ENCODE results near the gene DPF3. TPM values are rescaled to one million over a fixed set of nuclear protein-coding genes. Genes with fewer than 3 reads are reported as not detected.

The DPF3 gene
- total and polyA plus RNA-seq, 11 donors, result 13.5 to 53.8 (median 37.0) TPM

DNA sequence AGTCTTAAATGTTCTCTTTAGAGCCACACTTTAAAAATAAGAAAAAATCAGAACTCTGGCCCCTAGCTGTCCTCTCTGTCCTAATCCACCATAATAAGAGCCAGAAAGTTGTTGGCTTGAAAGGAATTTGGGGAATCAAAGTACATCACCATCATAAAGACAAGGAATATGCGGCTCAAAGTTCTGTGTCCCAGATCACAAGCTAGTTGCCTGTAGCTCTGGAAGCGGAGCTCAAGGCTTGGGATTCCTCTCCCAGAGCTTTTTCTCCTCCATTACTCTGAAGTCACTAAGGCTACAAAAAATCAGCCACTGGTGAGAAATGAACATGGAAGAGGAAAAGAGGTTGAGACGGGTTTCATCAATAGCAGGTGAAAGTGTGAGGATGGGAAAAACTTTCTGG, 6.4 kb downstream of the DPF3 start:
- Histone ChIP-seq H3K4me3 (no peak overlapping the region), H3K27ac (peak overlapping the region in 6 of 12 donors; percentile 11 to 89 (median 84)), H3K4me1 (peaks cover 0 to 54% (median 19%) of the 10 kb centered on the region in 12 donors), H3K27me3 (peaks cover 0 to 24% (median 0%) of the 10 kb centered on the region in 9 donors), H3K36me3 (peaks cover 0 to 3% (median 0%) of the 10 kb centered on the region in 9 donors), H3K9me3 (no peaks in the 10 kb centered on the region)
- intact Hi-C loops (cut with DNase I), result loop anchor here in 2 of 10 donors (10.0 kb wide), 2 partner anchors 53 to 73 kb away; no protein-coding TSS in a partner anchor
- TF ChIP-seq, protein P1, sequence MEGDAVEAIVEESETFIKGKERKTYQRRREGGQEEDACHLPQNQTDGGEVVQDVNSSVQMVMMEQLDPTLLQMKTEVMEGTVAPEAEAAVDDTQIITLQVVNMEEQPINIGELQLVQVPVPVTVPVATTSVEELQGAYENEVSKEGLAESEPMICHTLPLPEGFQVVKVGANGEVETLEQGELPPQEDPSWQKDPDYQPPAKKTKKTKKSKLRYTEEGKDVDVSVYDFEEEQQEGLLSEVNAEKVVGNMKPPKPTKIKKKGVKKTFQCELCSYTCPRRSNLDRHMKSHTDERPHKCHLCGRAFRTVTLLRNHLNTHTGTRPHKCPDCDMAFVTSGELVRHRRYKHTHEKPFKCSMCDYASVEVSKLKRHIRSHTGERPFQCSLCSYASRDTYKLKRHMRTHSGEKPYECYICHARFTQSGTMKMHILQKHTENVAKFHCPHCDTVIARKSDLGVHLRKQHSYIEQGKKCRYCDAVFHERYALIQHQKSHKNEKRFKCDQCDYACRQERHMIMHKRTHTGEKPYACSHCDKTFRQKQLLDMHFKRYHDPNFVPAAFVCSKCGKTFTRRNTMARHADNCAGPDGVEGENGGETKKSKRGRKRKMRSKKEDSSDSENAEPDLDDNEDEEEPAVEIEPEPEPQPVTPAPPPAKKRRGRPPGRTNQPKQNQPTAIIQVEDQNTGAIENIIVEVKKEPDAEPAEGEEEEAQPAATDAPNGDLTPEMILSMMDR (IDR thresholded peaks at IDR 0.05), result no peak
- TF ChIP-seq POLR2A (IDR thresholded peaks at IDR 0.05), result no peak
- ATAC-seq (no peak), DNase-seq (no peak)
- WGBS, 4 donors, result 75 to 87% (median 80%) methylated on average over 3 of the region's 3 CpGs

DNA sequence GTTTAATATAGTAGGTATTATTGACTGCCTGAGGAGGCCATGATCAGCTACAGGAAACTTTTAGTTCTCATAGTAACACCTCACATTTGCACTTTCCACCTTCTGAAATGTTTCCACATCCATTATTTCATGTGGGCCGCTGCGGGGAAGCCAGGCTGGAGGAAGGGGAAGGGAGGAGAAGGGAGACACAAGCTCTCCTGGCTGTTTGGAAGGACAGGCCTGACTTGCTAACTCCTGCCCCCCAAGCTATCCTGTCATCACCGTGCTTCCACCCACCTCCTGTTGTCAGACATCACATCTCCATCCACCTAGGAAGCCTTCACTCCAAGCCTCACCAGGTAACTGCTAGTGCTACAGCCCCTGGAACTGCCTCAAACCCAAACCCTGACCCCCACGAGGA, 9.5 kb downstream of the DPF3 start:
- WGBS, 4 donors, result 37 to 51% (median 41%) methylated on average over 3 to 4 of the region's 4 CpGs
- Histone ChIP-seq H3K4me3 (no peak overlapping the region), H3K27ac (peak overlapping the region in 3 of 12 donors; percentile 23 to 64 (median 25)), H3K4me1 (peaks cover 0 to 56% (median 15%) of the 10 kb centered on the region in 12 donors), H3K27me3 (peaks cover 0 to 2% (median 0%) of the 10 kb centered on the region in 9 donors), H3K9me3 (no peaks in the 10 kb centered on the region), H3K36me3 (peaks cover 0 to 3% (median 0%) of the 10 kb centered on the region in 9 donors)
- intact Hi-C loops (cut with DNase I), result loop anchor here in 2 of 10 donors (10.0 kb wide), 2 partner anchors 50 to 70 kb away; no protein-coding TSS in a partner anchor
- ATAC-seq (no peak), DNase-seq (no peak)
- TF ChIP-seq, protein P1 (IDR thresholded peaks at IDR 0.05), result no peak
- TF ChIP-seq POLR2A (IDR thresholded peaks at IDR 0.05), result no peak

DNA sequence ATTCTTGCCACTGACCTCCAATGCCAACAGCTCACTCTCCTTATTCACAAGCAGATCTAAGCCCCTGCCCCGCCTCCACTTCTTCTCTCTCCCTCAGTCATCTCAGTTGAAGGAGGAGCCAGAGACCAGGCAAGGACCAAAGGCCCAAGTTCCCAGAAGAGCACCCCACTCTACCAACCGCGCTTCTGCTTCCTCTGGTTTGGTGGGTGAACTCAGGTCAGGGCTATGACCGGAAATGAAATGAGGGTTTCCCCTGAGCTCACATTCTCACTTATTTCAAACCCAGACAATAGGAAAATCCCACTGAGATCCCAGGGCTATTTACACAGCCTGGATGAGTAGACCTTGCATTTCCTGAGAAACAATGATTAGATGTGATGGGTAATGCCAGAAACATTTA, 9.9 kb downstream of the DPF3 start:
- peaks cover 0 to under 1% (median 0%) of the 10 kb centered on the region in 9 donors for H3K27me3 ChIP-seq
- TF ChIP-seq, protein P1 (IDR thresholded peaks at IDR 0.05), result no peak
- TF ChIP-seq POLR2A (IDR thresholded peaks at IDR 0.05), result no peak
- no peaks in the 10 kb centered on the region for H3K9me3 ChIP-seq
- 36 to 54% (median 47%) methylated on average over 4 of the region's 4 CpGs for WGBS, 4 donors
- peaks cover 0 to 3% (median 0%) of the 10 kb centered on the region in 9 donors for H3K36me3 ChIP-seq
- H3K27ac ChIP-seq, result peak overlapping the region in 5 of 12 donors; percentile 25 to 64 (median 41)
- peak in 1 of 4 donors; percentile 8 for ATAC-seq
- no peak for DNase-seq
- H3K4me1 ChIP-seq, result peaks cover 0 to 59% (median 15%) of the 10 kb centered on the region in 12 donors
- intact Hi-C loops (cut with DNase I), result loop anchor here in 2 of 10 donors (10.0 kb wide), 2 partner anchors 49 to 69 kb away; no protein-coding TSS in a partner anchor
- H3K4me3 ChIP-seq, result no peak overlapping the region

DNA sequence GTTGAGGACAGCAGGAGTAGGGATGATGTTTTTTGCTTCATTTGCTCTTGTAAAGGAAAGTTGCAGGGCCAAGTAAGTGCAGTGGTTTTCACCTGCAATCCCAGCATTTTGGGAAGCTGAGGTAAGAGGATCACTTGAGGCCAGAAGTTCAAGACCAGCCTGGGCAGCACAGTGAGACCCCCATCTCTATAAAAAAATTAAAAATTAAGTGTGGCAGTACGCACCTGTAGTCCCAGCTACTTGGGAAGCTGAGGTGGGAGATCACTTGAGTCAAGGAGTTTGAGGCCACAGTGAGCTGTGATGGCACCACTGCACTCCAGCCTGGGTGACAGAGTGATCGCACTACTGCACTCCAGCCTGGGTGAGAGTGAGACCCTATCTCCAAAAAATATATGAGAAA, 10.8 kb downstream of the DPF3 start:
- ATAC-seq (no peak), DNase-seq (no peak)
- intact Hi-C loops (cut with DNase I), result loop anchor here in 2 of 10 donors (10.0 kb wide), 2 partner anchors 48 to 68 kb away; no protein-coding TSS in a partner anchor
- Histone ChIP-seq H3K27me3 (no peaks in the 10 kb centered on the region), H3K4me3 (no peak overlapping the region), H3K27ac (peak overlapping the region in 3 of 12 donors; percentile 41 to 64 (median 41)), H3K9me3 (no peaks in the 10 kb centered on the region), H3K4me1 (peaks cover 0 to 62% (median 14%) of the 10 kb centered on the region in 12 donors), H3K36me3 (peaks cover 0 to 3% (median 0%) of the 10 kb centered on the region in 9 donors)
- WGBS, 4 donors, result 91 to 98% (median 93%) methylated on average over 2 of the region's 2 CpGs
- TF ChIP-seq, protein P1 (IDR thresholded peaks at IDR 0.05), result no peak
- TF ChIP-seq POLR2A (IDR thresholded peaks at IDR 0.05), result no peak

Measured in heart left ventricle (tissue), 16 donors.